HG02884 (cell line): Measurements from ENCODE around the gene KCTD8.

Experiments used
- ATAC-seq: cut with Tn5 transposase; IDR thresholded peaks from one replicate; pipeline ENCODE4 v1.9.1; 2021; ENCODE audit warnings: mild to moderate bottlenecking, moderate library complexity; ENCODE audit not compliant: unreplicated experiment

KCTD8 gene

DNA sequence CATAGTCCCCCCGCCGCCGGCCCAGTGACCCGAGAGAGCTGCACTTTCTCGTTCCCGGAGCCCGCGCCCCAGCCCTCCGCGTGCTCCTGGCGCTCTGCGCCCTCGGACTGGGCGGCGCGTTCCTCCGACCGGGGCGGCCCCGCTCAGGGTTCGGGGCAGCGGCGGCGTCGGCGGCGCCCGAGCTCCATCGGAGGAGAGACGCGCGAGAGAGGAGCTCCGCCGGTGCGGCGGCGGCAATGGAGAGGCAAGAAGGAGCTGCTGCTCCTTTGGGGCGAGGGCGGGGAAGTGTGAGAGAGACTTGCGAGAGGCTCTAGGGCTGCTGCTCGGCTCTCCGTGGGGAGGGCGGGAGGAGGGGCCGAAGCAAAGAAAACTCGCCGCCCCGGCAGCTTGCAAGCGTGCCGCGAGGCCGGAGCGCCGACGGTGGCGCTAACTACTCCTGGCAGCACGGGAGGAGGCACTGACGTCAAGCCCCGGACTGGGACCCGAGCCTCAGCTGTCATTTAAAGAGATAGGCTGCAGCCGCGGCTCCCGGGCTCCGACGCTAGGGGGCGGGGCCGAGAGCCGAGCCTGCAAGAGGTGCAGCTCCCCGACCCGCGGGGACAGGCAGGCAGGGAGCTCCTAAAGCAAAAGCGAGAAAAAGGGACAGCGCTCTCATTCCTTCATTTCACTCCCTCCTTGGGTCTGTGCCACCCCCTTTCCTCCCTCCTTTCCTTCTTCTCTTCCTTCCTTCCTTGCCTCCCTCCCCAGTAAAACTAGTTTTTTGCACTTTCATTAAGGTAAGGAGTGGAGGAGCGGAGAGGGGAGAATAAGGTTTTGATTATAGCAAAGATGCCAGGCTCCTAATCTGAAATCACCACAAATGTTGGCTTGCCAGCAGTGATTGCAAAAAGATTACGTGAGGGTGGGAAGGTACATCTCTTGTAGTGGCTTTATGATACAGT, at the start of gene KCTD8:
Gene KCTD8, minus strand, starts transcription at position 289 of the 941 bp plus-strand sequence.
- peak; percentile 98 for ATAC-seq

DNA sequence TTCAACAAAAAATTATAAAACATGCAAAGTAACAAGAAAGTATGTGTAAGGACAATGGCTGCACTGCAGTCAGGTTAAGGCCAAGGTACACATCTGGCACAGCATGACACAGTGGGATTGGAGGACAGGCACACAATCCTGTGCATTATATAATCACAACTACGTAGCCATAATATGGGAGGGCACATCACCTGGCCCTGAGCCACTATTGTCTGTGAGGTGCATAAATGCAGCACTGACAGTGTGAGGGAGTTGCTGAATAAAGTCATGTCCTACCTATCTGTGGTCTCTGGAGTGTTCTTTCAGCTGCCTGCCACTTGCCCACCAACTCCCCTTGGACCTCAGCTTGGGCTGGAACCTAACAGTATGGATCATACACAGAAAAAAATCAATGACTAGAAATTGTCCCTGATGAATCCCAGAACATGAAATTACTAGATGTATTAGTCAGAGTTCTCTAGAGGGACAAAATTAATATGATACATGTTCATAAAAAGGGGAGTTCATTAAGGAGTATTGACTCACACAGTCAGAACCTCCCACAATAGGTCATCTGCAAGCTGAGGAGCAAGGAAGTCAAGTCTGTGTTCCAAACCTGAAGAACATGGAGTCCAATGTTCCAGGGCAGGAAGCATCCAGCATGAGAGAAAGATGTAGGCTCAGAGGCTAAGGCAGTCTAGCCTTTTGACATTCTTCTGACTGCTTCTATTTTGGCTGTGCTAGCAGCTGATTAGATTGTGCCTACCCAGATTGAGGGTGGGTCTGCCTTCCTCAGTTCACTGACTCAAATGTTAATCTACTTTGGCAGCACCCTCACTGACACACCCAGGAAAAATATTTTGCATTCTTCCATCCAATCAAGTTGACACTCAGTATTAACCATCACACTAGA, 46.4 kb upstream of the KCTD8 start:
- ATAC-seq, result no peak

DNA sequence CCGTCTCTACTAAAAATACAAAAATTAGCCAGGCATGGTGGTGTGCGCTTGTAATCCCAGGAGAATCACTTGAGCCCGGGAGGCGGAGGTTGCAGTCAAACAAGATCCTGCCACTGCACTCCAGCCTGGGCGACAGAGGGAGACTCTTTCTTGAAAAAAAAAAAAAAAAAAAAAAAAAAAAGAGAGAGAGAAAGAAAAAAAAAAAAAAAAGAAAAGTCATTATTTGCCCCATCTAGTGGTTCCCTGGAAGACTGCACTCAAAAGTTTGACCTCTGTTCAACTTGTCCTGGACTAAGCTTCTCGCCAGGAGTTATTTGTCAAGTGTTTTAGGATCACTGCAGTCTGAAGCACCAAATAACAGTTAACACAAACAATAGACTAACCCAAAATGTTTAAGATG, 45.3 kb upstream of the KCTD8 start:
- ATAC-seq, result peak; percentile 65

DNA sequence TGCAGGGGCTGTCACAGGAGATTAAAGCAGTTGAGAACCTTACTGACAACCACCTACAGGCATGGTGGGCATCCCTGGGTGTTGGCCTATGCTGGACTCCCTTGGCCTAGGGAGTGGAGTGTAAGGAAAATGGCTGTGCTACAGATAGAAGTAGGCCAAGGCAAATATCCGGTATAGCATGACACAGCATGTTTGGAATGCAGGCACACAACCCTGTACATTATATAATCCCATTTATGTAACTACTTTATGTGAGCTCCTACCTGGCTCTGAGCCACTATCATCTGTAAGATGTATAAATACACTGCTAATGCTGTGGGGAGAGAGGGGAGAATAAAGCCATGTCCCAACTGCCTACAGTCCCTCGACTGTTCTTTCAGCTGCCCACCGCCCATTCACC, 38.7 kb upstream of the KCTD8 start:
- no peak for ATAC-seq

DNA sequence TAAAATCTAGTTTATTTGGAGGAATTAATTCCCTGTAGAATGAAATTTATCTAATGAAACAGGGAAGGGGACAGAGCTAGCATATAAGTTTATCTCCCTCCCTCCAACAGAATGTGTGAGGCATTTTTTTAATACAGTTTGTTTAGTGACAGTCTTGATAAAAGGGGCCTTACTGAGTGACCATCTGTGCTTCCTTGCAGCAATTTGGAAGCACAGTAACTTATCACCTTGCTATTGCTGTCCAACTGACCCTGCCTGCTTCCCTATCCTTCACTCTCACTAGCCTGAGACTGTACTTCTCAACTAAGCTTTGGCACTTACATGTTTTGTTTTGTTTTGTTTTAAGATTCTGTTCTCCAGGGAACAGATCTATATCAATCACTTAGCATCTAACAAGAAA, 31.1 kb upstream of the KCTD8 start:
- ATAC-seq, result no peak

DNA sequence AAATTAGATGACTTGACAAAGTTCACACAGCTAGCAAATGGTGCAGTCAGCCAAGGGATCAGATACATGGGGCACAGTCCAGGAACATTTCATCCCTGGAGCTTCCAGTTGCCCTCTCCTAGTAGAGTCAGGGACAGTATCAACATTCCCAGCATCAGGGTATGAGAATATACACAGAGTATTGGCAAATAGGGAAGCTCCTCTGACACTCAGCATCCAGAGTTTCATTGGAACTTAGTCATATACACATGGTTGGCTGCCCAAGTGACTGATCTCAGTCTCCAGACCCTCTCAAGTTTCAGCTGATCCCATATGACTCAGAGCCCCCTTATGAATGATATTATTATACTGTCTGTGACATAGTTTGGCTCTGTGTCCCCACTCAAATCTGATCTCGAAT, 13.7 kb upstream of the KCTD8 start:
- ATAC-seq, result no peak

DNA sequence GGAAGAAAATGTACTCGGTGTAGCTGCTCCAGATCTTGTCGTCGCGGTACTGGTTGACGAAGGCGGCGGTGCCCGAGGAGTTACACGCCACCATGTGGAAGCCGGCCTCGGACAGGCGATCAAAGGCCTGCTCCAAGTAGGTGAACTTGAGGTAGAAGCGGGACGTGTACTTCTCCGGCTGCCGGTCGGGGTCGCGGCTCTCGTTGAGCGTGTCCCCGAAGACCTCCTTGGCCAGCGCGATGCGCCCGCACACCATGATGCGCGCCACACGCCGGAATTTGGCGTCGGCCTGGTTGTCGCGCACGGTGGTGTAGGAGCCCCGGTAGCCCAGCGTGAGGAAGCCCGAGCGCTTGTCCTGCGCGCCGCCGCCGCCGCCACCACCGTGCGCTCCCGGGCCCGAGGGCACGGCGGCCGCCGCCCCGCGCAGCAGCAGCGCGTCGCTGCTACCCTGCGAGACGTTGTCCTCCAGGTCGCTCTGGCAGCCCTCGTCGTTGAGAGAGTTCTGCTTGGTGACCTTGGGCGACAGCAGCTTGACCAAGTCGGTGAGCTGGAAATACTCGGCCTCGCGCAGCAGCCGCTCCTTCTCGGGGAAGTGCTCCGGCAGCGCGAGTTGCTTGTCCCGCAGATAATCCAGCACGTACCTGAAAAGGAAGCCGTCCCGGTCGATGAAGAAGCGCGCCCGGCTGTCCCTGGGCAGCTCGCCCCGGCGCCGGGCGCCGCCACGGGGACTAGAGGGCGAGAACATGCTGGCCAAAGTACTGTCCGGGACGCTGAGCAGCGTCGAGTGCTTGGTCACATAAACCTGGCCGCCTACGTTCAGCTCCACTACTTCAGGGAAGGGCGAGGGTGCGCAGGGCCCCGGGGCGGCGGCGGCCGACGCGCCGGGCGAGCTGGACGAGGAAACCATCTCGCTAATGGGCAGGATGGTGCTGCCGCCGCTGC, 775 bp downstream of the KCTD8 start:
- peak; percentile 1 for ATAC-seq

DNA sequence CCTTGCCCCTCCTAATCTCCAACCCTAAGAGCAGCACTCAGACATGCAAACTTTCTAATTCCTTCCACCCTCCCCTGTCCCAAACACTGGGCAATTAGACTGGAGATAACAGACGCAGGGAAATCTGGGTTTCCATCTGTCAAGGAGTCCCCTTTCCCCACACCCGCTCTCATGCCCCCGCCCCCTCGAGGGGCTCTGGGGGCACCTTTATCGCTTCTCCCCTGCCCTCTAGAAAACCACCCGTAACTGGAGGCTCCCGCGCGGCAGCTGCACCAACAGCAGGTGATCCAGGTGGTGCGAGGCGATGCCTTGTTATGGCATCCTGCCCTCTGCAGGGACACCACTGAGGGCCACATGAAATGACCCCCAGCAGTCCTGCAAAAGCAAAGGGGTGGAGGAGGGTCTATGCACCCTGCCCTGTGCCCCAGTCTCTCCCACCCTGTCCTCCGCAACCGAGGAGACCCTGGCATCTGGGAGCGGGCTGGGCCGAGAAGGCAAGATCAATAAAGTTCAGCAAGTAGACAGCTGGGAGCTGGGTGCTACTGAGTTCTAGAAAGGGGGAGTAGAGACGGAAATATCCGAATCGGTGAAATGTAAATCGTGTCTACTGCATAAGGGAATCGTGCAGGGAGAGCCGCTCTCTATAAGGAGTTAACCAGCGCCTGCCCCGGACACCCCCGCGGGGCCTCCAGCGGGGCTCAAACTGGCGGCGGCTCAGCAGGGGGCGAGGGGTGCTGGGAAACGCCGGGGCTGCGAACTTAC, 1.6 kb downstream of the KCTD8 start:
- no peak for ATAC-seq

DNA sequence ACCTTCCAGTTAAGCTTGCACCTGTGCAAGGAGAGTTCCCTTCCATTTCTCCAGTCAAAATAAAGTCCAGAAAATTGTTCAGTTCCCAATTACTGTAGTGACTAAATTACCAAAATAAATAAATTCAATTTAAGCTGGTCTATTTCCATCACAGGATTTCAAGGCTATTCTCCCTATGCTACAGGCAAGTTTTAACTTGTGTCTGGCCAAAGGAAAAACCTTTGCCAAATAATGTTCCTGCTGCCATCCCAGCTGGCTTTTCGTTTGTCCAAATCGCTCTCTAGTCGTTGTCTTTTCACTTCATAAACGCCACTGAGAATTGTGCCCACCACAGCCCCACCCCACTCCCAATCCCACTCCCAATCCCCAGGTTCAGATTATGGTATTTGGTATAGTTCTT, 2.4 kb downstream of the KCTD8 start:
- no peak for ATAC-seq

DNA sequence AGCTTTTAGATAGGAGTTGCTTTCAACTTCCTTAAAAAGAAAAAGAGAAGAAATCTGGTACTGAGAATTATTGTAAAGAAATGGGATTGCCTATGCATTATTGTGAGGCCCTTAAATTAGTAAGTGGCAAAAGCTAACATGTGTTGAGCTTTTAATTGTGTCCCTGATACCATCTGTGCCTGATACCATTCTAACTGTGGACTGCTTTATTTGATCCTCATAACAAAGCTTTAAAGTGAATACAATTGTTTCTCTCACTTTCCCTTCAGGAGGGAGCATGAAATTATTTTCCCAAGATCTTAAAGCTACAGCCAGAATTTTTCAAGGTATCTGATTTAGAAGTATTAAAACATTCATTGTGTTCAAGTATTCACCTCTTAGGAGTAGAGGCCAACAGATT, 9.9 kb downstream of the KCTD8 start:
- ATAC-seq, result no peak

DNA sequence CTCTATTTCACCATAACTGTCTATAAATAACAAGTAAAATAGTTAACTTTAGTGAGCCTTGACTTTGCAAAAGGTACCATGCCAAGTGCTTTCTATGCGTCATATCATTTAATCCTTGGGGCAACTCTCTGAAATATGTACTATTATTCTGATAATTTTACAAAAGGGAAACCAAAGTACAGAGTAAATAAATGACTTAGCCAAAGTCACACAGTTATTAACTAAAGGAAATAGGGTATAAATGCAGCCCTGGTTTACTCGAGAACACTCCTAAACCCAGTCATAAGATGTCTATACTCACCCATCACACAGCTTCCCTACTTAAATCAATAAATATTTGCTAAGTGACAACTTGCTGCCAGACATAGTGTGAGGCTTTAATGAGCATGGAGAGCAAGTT, 14.4 kb downstream of the KCTD8 start:
- ATAC-seq, result no peak

DNA sequence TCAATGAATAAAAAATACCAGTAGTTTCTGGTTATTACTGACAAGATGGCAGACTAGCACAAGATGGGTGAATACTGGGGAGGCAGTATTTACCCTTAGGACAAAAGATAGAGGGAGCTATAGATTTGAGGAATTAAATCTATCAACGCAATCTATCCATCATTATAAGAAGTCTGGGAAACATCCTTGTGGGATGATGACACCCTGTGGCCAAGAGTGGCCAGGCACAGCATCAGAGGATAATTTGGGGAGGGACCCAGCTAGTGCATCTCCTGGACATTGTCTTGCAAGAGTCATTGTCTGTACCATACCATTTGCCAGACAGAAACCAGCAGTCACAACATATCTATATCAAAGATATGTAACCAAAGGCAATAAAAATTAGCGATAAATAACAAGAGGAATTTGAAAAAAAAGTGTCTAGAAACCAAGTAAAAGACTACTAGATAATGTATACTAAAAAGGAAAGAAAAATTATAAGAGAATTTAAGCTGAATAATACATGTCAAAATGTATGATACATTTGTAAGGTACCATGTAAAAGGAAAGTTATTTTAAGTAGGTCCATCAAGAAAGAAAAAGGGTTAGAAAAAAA, 22.9 kb downstream of the KCTD8 start:
- ATAC-seq, result no peak

DNA sequence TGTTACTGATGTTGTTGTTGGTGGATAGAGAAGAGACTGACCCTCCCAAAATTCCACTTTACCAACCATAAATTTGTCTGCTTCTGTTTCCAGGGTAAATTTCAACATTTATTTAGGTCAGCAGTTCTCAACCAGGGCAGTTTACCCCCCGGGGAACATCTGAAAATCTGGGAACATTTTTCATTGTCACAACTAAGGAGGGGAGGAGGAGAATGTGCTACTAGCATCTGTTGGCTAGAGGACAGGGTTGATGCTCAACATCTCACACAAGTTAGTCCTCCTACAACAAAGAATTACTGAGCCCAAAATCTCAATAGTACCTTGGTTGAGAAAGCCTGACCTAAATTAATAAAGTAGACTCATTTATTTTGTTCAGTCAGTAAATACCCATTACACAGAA, 25.7 kb downstream of the KCTD8 start:
- ATAC-seq, result no peak

DNA sequence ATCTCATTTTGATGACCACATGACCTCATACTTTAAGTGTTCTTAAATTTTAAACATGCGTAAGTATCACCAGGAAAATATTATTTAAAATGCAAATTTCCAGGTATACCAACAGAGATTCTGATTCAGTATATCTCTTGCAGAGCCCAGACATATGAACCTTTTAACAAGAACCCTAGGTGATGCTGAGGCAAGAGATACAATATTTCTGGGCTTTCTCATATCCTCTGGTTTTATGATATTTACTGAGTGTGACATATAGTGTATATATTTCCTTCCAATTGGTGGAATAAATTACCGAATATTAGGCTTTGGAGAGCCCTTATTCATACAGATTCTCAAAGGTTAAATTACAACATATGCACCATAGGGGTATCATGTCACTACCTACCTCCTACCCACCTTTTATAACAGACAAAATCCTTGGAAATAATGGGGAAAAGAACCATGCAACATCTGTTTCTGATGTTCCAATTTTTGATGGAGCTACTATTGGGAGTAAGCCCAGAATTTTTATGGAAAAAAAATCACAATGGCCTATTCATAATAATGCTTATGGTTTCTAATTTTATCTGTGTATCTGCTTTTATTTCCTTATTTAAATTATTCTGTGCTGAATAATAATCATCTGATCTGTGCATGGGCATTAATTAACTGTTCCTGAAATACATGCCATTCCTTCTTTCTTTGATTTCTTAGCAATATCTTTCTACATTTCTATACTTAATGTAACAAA, 27.1 kb downstream of the KCTD8 start:
- ATAC-seq, result no peak

DNA sequence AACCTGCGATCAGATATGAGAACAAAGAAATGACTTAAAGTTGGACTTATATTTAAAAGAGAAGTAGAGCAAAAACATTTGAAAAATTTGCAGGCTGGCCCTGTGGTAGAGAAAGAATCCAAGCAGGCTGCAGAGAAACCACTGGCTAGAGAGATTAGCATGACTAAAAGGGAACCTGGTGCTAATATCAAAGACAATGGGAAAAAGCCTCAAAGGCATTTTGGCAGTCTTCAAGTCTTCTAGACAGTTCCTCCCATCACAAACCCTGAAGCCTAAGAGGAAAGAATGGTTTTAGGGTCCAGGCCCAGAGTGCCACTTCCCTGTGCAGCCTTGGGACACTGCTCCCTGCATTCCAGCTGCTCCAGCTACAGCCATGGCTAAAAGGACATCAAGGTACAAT, 33.4 kb downstream of the KCTD8 start:
- ATAC-seq, result no peak

DNA sequence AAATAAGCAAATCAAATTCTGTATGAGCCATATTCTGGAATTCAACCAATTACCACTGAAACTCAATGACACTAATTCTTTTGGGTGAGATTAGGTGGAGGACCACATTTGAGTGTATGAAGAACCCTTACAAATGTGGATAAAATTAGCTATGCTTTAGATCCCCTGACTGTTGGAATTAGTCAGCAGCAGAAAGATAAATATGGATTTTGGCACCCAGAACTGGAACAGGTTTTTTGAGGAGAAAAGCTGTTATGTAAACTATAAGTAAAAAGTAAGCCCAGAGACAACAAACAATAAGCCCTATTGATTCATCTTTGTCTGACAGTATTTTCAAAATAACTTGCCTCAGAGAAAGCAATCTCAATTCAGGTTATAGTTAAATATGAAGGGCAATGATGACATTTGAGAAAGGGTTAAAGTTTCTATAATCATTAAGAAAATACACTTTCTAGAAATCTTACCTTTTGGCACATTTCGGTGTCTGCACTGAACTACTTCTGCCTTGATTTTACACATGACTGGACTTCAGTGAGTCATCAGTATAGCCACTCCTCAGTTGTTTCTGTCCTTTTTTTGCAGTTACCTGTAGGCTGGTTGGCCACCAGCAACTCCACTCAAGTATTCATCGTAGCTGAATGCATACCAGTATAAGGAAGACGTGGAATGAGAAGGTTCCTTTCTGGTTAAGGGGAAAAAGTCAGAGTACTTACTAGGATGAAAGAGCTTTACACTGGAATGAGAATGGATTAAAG, 80.0 kb downstream of the KCTD8 start:
- no peak for ATAC-seq

DNA sequence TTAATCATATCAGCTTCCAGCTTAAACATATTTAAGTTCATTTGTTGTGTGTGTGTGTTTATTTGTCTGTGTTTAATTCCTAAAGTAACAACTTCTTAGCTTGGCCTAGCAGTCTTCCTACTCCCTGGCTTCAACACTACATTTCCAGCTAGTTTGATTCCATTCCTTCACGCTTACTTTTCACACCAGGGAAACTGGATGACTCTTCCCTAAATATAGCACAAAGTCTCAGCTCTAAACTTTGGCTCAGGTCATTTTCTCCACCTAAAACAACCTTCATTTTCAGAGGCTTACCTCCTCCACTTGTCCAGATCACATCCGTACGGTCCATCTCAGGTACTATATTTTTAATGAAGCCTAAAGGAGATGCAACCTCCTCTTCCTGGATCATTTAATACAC, 94.4 kb downstream of the KCTD8 start:
- ATAC-seq, result no peak

DNA sequence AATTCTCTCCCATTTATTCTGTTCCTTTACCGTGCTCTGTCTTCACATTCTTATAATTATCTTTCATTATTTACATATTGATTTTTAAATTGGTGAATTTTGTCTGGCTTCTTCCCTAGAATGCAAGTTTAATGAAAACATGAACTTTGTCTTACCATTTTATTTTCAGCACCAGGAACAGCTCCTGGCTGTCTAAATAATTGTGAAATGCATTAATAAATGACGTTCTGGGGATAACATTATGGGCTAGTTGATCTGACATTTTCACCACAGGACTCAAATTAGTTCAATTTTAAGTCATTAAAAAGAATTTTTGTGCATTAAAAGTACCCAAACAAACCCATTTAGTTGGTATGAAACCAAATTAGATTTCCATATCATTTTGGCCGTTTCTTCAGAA, 97.5 kb downstream of the KCTD8 start:
- no peak for ATAC-seq
